Umbilical cord (tissue), 2 donors: Measurements from ENCODE around the gene DCXR. TPM values are rescaled to one million over a fixed set of nuclear protein-coding genes. Genes with fewer than 3 reads are reported as not detected.
A peak's percentile ranks its signal among the peaks of the same experiment; 100 is the strongest.

Experiments
- DNase-seq: peaks from one replicate; pipeline ENCODE4 v3.0.0-alpha.2; 2015; ENCODE audit warnings: low spot score
- total RNA-seq: library from RNA; depleted of rRNA; stranded (reverse); fragments of >200 nt; gene quantifications from one replicate; pipeline ENCODE4 v1.2.3, GENCODE V29; 2014; ENCODE audit warnings: low replicate concordance; ENCODE audit not compliant: insufficient read depth

DCXR gene
- total RNA-seq, 1 donor from 2014 or later, result 22.4 TPM

GRCh38 chr17:81998691-81999438 is 38.6 kb downstream of the DCXR start:
- DNase-seq, result no peak

DNA sequence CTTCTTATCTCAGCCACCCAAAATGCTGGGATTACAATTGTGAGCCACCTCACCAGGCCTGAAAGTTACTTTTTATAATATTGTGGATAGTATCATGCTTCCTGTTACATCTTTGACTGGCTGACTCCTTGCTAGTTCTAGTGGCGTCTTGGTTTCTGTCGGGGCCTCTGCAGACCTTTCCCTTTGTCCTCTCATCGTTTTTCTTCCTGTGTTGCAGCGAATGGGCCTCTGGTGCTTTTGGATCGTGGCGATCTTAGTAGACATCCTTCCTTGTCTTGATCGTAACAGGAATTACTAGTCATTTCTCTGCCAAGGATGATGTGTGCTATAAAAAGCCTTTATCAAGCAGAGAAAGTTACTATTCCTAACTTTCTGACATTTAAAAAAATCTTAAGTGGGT is 39.3 kb downstream of the DCXR start:
- no peak for DNase-seq

GRCh38 chr17:81996757-81997441 is 40.6 kb downstream of the DCXR start:
- no peak for DNase-seq

DNA sequence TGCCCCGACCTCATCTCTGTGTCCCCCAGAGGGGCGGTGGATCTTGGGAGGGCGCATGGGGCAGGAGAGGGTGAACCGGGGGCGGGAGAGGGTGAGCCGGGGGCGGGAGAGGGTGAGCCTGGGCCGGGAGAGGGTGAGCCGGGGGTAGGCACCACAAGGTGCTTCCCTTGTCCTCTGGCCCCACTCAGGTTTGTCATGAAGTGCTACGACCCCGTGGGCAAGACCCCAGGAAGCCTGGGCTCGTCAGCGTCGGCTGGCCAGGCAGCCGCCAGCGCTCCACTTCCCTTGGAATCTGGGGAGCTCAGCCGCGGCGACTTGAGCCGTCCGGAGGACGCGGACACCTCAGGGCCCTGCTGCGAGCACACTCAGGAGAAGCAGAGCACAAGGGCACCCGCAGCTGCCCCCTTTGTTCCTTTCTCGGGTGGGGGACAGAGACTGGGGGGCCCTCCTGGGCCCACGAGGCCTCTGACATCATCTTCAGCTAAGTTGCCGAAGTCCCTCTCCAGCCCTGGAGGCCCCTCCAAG is 41.2 kb downstream of the DCXR start:
- DNase-seq, result no peak

- no peak for DNase-seq
Observed at GRCh38 chr17:81995463-81996231, 41.9 kb downstream of the DCXR start.

- no peak for DNase-seq
Observed at GRCh38 chr17:81994593-81995462, 42.7 kb downstream of the DCXR start.

DNA sequence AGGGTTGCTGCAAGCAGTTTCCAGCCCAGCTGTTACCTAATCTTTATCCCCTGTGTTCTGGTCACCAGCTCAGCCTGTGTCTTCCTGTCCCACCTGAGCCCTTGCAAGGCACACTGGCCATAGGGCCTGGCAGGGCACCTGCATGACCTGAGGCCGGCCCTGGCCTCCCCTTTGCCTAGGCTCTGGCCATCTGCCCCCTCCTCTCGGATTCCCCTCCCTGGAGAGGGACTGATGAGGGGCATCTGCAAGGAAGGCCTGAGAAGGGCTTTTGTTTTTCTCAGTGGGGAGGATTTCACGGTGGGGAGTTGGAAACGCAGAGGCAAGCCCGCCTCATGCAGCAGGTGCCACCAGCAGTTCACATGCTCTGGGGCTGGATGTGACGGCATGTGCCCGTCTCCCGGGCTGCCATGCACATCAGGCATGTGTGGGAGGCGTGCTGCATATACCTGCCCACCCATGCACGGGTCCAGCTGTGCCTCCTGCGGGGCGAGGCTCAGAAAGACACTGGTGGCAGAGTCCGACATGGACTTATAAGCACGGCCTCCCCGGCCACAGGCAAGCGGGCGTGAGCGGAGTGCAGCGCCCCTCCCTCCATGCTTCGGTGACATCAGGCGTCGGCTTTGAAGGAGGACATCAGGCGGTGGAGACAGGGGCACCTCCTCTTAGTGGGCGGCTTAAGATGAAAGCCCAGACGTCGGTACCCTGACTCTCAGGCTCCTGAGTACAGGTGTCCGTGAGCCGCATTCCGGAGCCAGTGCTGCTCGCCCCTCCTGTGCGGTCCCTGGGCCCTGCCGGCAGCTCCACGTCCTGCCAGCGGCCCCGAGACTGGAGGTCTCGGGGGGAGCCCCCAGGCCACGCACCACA is 43.5 kb downstream of the DCXR start:
- DNase-seq, result no peak

GRCh38 chr17:81992306-81993102 is 45.0 kb downstream of the DCXR start:
- peak; percentile 28 for DNase-seq

DNA sequence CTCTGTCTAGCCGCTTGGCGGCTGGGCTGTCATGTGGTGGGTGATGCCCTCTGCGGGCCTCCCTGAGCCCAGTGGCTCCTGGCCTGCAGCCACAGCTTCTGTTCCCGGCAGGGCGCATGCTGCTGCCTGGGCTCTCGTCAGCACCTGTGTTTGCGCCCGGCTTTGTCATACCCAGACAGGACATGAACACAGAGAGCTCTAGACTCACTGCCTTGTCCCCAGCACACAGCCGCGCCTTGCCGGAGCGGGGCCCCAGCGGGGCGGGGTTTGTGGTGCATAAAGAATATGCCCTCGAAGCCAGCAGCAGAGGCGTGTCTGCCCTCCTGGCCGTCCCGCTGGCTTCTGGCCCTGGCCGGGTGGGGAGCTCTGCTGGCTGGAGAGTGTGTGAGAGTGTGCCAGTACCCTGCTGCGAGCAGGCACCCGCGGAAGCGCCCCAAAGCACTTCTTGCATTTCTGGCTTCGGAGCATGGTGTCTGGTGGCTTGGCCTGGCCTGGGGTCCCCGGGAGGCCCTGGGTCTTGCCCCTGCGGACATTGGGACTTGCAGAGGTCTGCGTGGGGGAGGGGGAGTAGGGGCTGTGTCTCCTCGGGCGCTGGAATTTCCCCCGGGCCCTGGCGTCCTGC is 45.7 kb downstream of the DCXR start:
- peak; percentile 89 for DNase-seq

DNA sequence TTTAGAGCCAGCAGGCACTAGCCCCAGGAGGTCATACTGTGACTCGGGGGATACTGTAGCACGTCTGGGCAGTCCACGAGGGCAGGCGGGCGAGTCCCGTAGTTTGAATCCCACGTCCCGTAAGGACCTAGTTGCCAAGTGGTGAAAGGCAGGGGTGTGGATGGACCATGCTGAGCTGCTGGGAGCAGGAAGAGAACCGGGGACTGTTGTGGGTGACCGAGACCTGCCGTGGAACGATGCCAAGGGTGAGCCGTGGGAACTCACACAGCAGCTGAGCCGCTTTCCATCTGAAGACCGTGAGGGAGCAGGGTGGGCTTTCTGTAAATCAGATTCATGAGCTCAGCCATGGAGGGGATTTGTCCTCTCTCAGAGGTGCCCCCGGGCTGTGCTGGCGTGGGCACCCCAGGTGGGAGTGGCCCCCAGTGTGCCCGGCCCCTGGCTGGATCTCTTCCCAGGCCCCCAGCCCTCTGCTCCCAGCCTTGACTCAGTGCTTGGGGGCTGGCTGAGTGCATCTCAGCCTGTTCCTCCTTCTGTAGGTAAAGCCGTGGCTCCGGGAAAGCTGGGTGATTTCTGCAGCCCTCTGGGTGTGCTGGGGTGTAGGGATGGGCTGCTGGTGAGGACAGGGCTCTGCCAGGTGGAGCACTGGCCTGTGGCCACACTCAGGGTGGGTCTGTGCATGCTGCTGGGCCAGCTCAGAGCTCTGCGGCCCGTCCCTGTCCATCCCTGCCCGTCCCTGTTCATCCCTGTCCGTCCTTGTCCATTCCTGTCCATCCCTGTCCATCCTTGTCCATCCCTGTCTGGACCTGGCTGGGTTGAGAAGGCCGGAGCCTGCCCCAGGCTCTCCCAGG is 46.4 kb downstream of the DCXR start:
- DNase-seq, result no peak

- DNase-seq, result no peak
Observed at GRCh38 chr17:81987161-81987770, 50.2 kb downstream of the DCXR start.

DNA sequence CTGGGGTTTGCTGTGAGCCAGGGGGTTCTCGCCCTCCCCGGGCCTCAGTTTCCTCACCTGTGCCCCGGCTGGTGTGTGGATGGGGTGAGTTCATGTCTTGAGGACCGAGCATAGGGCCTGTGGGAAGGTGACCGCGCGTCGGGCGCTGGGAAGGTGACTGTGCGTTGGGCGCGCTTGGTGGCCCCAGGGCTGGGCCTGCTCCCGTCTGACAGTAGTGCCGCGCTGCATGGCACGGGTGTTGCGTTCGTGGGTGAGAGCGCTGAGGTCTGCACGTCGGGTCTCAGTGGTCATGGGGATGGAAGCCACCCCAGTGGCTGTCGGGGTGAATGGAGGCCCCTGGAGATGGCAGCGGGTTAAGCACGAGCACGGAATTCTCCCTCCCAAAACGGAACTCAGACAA is 50.9 kb downstream of the DCXR start:
- DNase-seq, result no peak

Other genes with a start within 250 kb of the DCXR start
- 2.9 TPM for gene GCGR, start 233.5 kb downstream of the DCXR start, total RNA-seq
- 64.0 TPM for gene MCRIP1, start 204.4 kb downstream of the DCXR start, total RNA-seq
- 4.1 TPM for gene PPP1R27, start 202.6 kb downstream of the DCXR start, total RNA-seq
- gene P4HB, start 177.2 kb downstream of the DCXR start, total RNA-seq, result 844 TPM
- 57.5 TPM for gene ARHGDIA, start 166.4 kb downstream of the DCXR start, total RNA-seq
- gene ALYREF, start 146.1 kb downstream of the DCXR start, total RNA-seq, result 96.8 TPM
- 103 TPM for gene ANAPC11, start 146.0 kb downstream of the DCXR start, total RNA-seq
- gene NPB, start 135.5 kb downstream of the DCXR start, total RNA-seq, result 1.4 TPM
- 21.2 TPM for gene PCYT2, start 126.3 kb downstream of the DCXR start, total RNA-seq
- gene SIRT7, start 119.5 kb downstream of the DCXR start, total RNA-seq, result 9.9 TPM
- 8.4 TPM for gene MAFG, start 110.0 kb downstream of the DCXR start, total RNA-seq
- 77.5 TPM for gene PYCR1, start 100.4 kb downstream of the DCXR start, total RNA-seq
- gene MYADML2, start 90.5 kb downstream of the DCXR start, total RNA-seq, result 0.72 TPM
- not detected for gene NOTUM, start 76.5 kb downstream of the DCXR start, total RNA-seq
- 24.1 TPM for gene ASPSCR1, start 60.1 kb downstream of the DCXR start, total RNA-seq
- gene CENPX, start 14.8 kb downstream of the DCXR start, total RNA-seq, result 1.2 TPM
- 4.6 TPM for gene LRRC45, start 14.4 kb downstream of the DCXR start, total RNA-seq
- 8.7 TPM for gene RAC3, start 6.0 kb downstream of the DCXR start, total RNA-seq
- 33.2 TPM for gene RFNG, start 14.1 kb upstream of the DCXR start, total RNA-seq
- 39.7 TPM for gene GPS1, start 14.2 kb upstream of the DCXR start, total RNA-seq
- gene DUS1L, start 28.1 kb upstream of the DCXR start, total RNA-seq, result 83.3 TPM
- gene FASN, start 60.5 kb upstream of the DCXR start, total RNA-seq, result 14.2 TPM
- 17.1 TPM for gene CCDC57, start 175.1 kb upstream of the DCXR start, total RNA-seq
- 140 TPM for gene SLC16A3, start 191.3 kb upstream of the DCXR start, total RNA-seq
- gene CSNK1D, start 236.0 kb upstream of the DCXR start, total RNA-seq, result 50.3 TPM